ENCODE data around the gene IPCEF1. TPM values are rescaled to one million over a fixed set of nuclear protein-coding genes. Genes with fewer than 3 reads are reported as not detected.

IPCEF1 gene
- polyA plus RNA-seq, 2 of the 4 experiments (the other 2 are of a cell fraction) = 0.01 TPM; not detected in 1

GRCh38 chr6:154381548-154381947 lies 24.9 kb upstream of the IPCEF1 start:
- ATAC-seq (no peak), FAIRE-seq (no peak), DNase-seq (ENCODE audit: low read depth in 1 of 2, low spot score in 1 of 2) (no peak)
- Histone ChIP-seq H3K4me1 (peaks cover 1% of the 10 kb centered on the region), H3K27ac (no peak overlapping the region), H3K4me2 (no peak overlapping the region), H3K4me3 (no peak overlapping the region), H3K9me3 (no peaks in the 10 kb centered on the region)
- ChIA-PET CTCF (interaction anchor here (1.0 kb wide), 1 partner anchor 9 kb away, joined by 6 read pairs; no protein-coding TSS in a partner anchor), POLR2A (no interaction called here)
- TF ChIP-seq RAD21 (conservative IDR thresholded peaks at IDR 0.05 in 1 of 2, IDR thresholded peaks at IDR 0.05 in 1 of 2) = no peak
- TF ChIP-seq EHMT2 (IDR thresholded peaks at IDR 0.05; ENCODE audit: low read depth) = no peak
- TF ChIP-seq HDAC2 (IDR thresholded peaks at IDR 0.05) = no peak
- TF ChIP-seq GATA3 (IDR thresholded peaks at IDR 0.05; ENCODE audit: borderline replicate concordance) = no peak
- TF ChIP-seq ZC3H11A (IDR thresholded peaks at IDR 0.05) = no peak
- no peak for TF ChIP-seq FOSL2 (IDR thresholded peaks at IDR 0.05)
- no peak for TF ChIP-seq FOSL2 (CRISPR knock-in tag; IDR thresholded peaks at IDR 0.05)
- TF ChIP-seq HOXB13 (CRISPR knock-in tag; IDR thresholded peaks at IDR 0.05; ENCODE audit: low read depth) = no peak
- no peak for TF ChIP-seq PHF8 (IDR thresholded peaks at IDR 0.05; ENCODE audit: borderline replicate concordance, low read depth)
- no peak for TF ChIP-seq ELK1 (IDR thresholded peaks at IDR 0.05; ENCODE audit: low read depth, low read length)
- no peak for TF ChIP-seq CTCF (IDR thresholded peaks at IDR 0.05)
- 87% methylated on average over 4 of the region's 4 CpGs for WGBS (ENCODE audit: missing lambda C conversion rate)

DNA sequence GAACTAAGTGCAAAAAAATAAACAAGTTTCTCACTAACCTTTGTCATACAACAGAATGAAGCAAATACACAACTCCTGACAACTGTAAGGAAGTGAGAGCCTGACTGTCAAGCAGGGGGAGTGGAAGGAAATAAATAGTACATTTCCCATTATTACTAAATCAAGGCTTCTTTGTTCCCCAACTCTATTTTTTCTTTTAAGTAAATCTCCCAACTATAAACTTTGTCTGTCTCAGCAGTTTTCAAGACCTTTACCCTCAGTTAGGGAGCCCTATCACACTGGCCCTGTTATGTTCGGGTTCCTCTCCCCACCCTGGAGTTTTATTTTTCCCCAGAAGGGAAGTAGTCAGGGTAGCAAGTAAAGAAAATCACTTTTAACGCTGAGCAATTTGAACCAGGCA lies 24.1 kb upstream of the IPCEF1 start:
- no peak overlapping the region for H3K27ac ChIP-seq

GRCh38 chr6:154379585-154379984 lies 23.0 kb upstream of the IPCEF1 start:
- DNase-seq (ENCODE audit: low read depth in 1 of 2, low spot score in 1 of 2) = no peak
- no peak for ATAC-seq
- no peak for TF ChIP-seq FOSB (CRISPR knock-in tag; IDR thresholded peaks at IDR 0.05)
- TF ChIP-seq NPAS2 (CRISPR knock-in tag; IDR thresholded peaks at IDR 0.05; ENCODE audit: borderline replicate concordance) = no peak
- TF ChIP-seq HOXA7 (CRISPR knock-in tag; IDR thresholded peaks at IDR 0.05) = no peak
- no peak for TF ChIP-seq SMC3 (IDR thresholded peaks at IDR 0.05)
- TF ChIP-seq TP53 (CRISPR knock-in tag; IDR thresholded peaks at IDR 0.05) = no peak
- TF ChIP-seq CEBPB (IDR thresholded peaks at IDR 0.05) = no peak
- 87% methylated on average over 2 of the region's 3 CpGs for WGBS (ENCODE audit: missing lambda C conversion rate)
- Histone ChIP-seq H3K4me1 (no peaks in the 10 kb centered on the region), H3K27ac (no peak overlapping the region), H3K4me2 (no peak overlapping the region), H3K4me3 (no peak overlapping the region), H3K9me3 (no peaks in the 10 kb centered on the region)
- ChIA-PET POLR2A (no interaction called here), CTCF (no interaction called here)
- no peak for FAIRE-seq

More for the DNA sequence above, 24.1 kb upstream of the IPCEF1 start:
- H3K4me1 ChIP-seq = no peaks in the 10 kb centered on the region
- ATAC-seq = no peak
- ChIA-PET POLR2A (no interaction called here), CTCF (no interaction called here)
- TF ChIP-seq ESRRA (IDR thresholded peaks at IDR 0.05; ENCODE audit: borderline replicate concordance, low read length) = no peak
- no peak overlapping the region for H3K4me2 ChIP-seq
- no peaks in the 10 kb centered on the region for H3K9me3 ChIP-seq
- DNase-seq (ENCODE audit: low read depth in 1 of 2, low spot score in 1 of 2) = no peak
- 85% methylated on average over 2 of the region's 2 CpGs for WGBS (ENCODE audit: missing lambda C conversion rate)
- no peak overlapping the region for H3K4me3 ChIP-seq
- FAIRE-seq = no peak

DNA sequence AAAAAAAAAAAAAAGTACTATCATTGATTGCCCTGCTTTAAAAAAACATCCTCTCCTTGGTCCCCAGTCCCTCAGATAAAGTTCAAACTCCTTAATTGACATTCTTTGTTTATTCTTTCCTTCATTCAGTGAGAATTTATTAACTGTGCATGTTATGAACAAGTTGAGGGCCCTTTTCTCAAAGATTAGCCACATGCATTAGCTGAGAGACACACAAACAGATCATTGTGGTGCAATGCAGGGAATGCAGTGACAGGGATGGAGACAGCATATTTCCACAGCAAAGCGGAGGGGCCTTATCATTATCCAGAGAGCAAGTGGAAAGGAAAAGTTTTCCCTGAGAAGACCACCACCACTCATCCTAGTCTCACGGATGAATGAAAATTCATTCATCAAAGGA lies 21.9 kb upstream of the IPCEF1 start:
- Histone ChIP-seq H3K9me3 (no peaks in the 10 kb centered on the region), H3K4me3 (no peak overlapping the region), H3K27ac (no peak overlapping the region), H3K4me2 (no peak overlapping the region), H3K4me1 (no peaks in the 10 kb centered on the region)
- DNase-seq (ENCODE audit: low read depth in 1 of 2, low spot score in 1 of 2) = no peak
- no peak for ATAC-seq
- no peak for FAIRE-seq
- whole genome bisulfite sequencing (ENCODE audit: missing lambda C conversion rate) = 84% methylated on average over 2 of the region's 2 CpGs
- CTCF ChIA-PET = no interaction called here
- POLR2A ChIA-PET = no interaction called here
- TF ChIP-seq ZFP36 (IDR thresholded peaks at IDR 0.05; ENCODE audit: borderline replicate concordance, partially characterized antibody) = no peak
- TF ChIP-seq CHD4 (IDR thresholded peaks at IDR 0.05; ENCODE audit: borderline replicate concordance) = no peak
- TF ChIP-seq RNF2 (IDR thresholded peaks at IDR 0.05; ENCODE audit: borderline replicate concordance, low read depth) = no peak
- TF ChIP-seq EP300 (IDR thresholded peaks at IDR 0.05) = no peak
- no peak for TF ChIP-seq ZNF302 (CRISPR knock-in tag; IDR thresholded peaks at IDR 0.05)
- no peak for TF ChIP-seq NPAS2 (CRISPR knock-in tag; IDR thresholded peaks at IDR 0.05; ENCODE audit: borderline replicate concordance)
- TF ChIP-seq HEYL (CRISPR knock-in tag; IDR thresholded peaks at IDR 0.05) = no peak
- TF ChIP-seq ELK1 (IDR thresholded peaks at IDR 0.05; ENCODE audit: low read depth, low read length) = no peak
- no peak for TF ChIP-seq HDAC2 (IDR thresholded peaks at IDR 0.05)
- TF ChIP-seq HOXA7 (CRISPR knock-in tag; IDR thresholded peaks at IDR 0.05) = no peak
- TF ChIP-seq ATOH8 (CRISPR knock-in tag; IDR thresholded peaks at IDR 0.05; ENCODE audit: low read depth) = no peak
